GM12874 (cell line): ENCODE data around the gene CLTCL1.

Experiments used
- CTCF ChIP-seq: IDR thresholded peaks from 2 replicates; pipeline ENCODE4 v1.5.1; 2011; ENCODE audit warnings: low read depth, mild to moderate bottlenecking, control low read depth, low read length, moderate library complexity; ENCODE audit not compliant: insufficient read depth

Gene CLTCL1

GRCh38 chr22:19166421-19166820, 125.1 kb downstream of the CLTCL1 start:
- no peak for TF ChIP-seq CTCF

- TF ChIP-seq CTCF = no peak
Observed at GRCh38 chr22:19164425-19164824, 127.1 kb downstream of the CLTCL1 start.

GRCh38 chr22:19152942-19153883, 138.3 kb downstream of the CLTCL1 start:
- TF ChIP-seq CTCF = no peak

GRCh38 chr22:19151329-19152191, 140.0 kb downstream of the CLTCL1 start:
- TF ChIP-seq CTCF = no peak

GRCh38 chr22:19150482-19151328, 140.8 kb downstream of the CLTCL1 start:
- no peak for TF ChIP-seq CTCF

GRCh38 chr22:19149991-19150390, 141.5 kb downstream of the CLTCL1 start, which contains the start of gene GSC2:
Gene GSC2, minus strand, starts transcription at chr22:19150292. Its CDS starts 9 bp downstream, at chr22:19150283.
- no peak for TF ChIP-seq CTCF
